Activated T-cell treated with anti-CD3 and anti-CD28 coated beads, Interleukin-2, amount 50 U/mL, for 24 hours (primary cell): Measurements from ENCODE around the gene UMODL1.

Experiments used
- DNase-seq: peaks from one replicate; pipeline ENCODE4 v3.0.0-alpha.2; 2020
- H3K27ac Mint-ChIP-seq: 2 replicates; pipeline ENCODE4 v1.8.0; 2020; ENCODE audit warnings: mild to moderate bottlenecking, mixed read lengths
- H3K27me3 Mint-ChIP-seq: 2 replicates; pipeline ENCODE4 v1.8.0; 2020; ENCODE audit warnings: mixed read lengths
- H3K36me3 Mint-ChIP-seq: 2 replicates; pipeline ENCODE4 v1.8.0; 2020; ENCODE audit warnings: low read depth, mixed read lengths
- H3K4me1 Mint-ChIP-seq: 2 replicates; pipeline ENCODE4 v1.8.0; 2020; ENCODE audit warnings: low read depth, mixed read lengths
- H3K4me3 Mint-ChIP-seq: 2 replicates; pipeline ENCODE4 v1.8.0; 2020; ENCODE audit warnings: mild to moderate bottlenecking, moderate library complexity, mixed read lengths
- H3K9me3 Mint-ChIP-seq: 2 replicates; pipeline ENCODE4 v1.8.0; 2020; ENCODE audit warnings: mixed read lengths

UMODL1 gene

GRCh38 chr21:42140196-42140934 lies 69.2 kb downstream of the UMODL1 start:
- Mint-ChIP-seq H3K4me3 (no peak overlapping the region), H3K27ac (no peak overlapping the region), H3K4me1 (peaks cover 16% of the 10 kb centered on the region), H3K27me3 (no peaks in the 10 kb centered on the region), H3K9me3 (no peaks in the 10 kb centered on the region), H3K36me3 (no peaks in the 10 kb centered on the region)
- DNase-seq = no peak

- DNase-seq = no peak
- H3K4me3 Mint-ChIP-seq = no peak overlapping the region
- peaks cover 21% of the 10 kb centered on the region for H3K4me1 Mint-ChIP-seq
- no peaks in the 10 kb centered on the region for H3K9me3 Mint-ChIP-seq
- H3K27me3 Mint-ChIP-seq = no peaks in the 10 kb centered on the region
- no peak overlapping the region for H3K27ac Mint-ChIP-seq
- no peaks in the 10 kb centered on the region for H3K36me3 Mint-ChIP-seq
Measured at GRCh38 chr21:42141643-42142042, 70.5 kb downstream of the UMODL1 start.

GRCh38 chr21:42142141-42142540 lies 71.0 kb downstream of the UMODL1 start:
- DNase-seq = no peak
- no peak overlapping the region for H3K27ac Mint-ChIP-seq
- H3K9me3 Mint-ChIP-seq = no peaks in the 10 kb centered on the region
- H3K4me1 Mint-ChIP-seq = peaks cover 21% of the 10 kb centered on the region
- H3K27me3 Mint-ChIP-seq = no peaks in the 10 kb centered on the region
- no peak overlapping the region for H3K4me3 Mint-ChIP-seq
- H3K36me3 Mint-ChIP-seq = no peaks in the 10 kb centered on the region

GRCh38 chr21:42142627-42143026 lies 71.5 kb downstream of the UMODL1 start:
- Mint-ChIP-seq H3K4me1 (peaks cover 17% of the 10 kb centered on the region), H3K27ac (no peak overlapping the region), H3K36me3 (no peaks in the 10 kb centered on the region), H3K9me3 (no peaks in the 10 kb centered on the region), H3K27me3 (no peaks in the 10 kb centered on the region), H3K4me3 (no peak overlapping the region)
- DNase-seq = no peak

GRCh38 chr21:42143111-42143510 lies 72.0 kb downstream of the UMODL1 start:
- peaks cover 12% of the 10 kb centered on the region for H3K4me1 Mint-ChIP-seq

GRCh38 chr21:42144221-42144620 lies 73.1 kb downstream of the UMODL1 start:
- no peaks in the 10 kb centered on the region for H3K27me3 Mint-ChIP-seq
- no peaks in the 10 kb centered on the region for H3K9me3 Mint-ChIP-seq
- H3K4me1 Mint-ChIP-seq = peaks cover 10% of the 10 kb centered on the region
- H3K27ac Mint-ChIP-seq = no peak overlapping the region
- DNase-seq = no peak
- no peaks in the 10 kb centered on the region for H3K36me3 Mint-ChIP-seq
- H3K4me3 Mint-ChIP-seq = no peak overlapping the region

More at GRCh38 chr21:42143111-42143510, 72.0 kb downstream of the UMODL1 start:
- DNase-seq = no peak
- no peak overlapping the region for H3K27ac Mint-ChIP-seq
- H3K36me3 Mint-ChIP-seq = no peaks in the 10 kb centered on the region
- H3K4me3 Mint-ChIP-seq = no peak overlapping the region
- no peaks in the 10 kb centered on the region for H3K27me3 Mint-ChIP-seq
- no peaks in the 10 kb centered on the region for H3K9me3 Mint-ChIP-seq

GRCh38 chr21:42144679-42145568 lies 73.8 kb downstream of the UMODL1 start:
- Mint-ChIP-seq H3K36me3 (no peaks in the 10 kb centered on the region), H3K4me3 (no peak overlapping the region), H3K9me3 (no peaks in the 10 kb centered on the region), H3K4me1 (peaks cover 10% of the 10 kb centered on the region), H3K27me3 (no peaks in the 10 kb centered on the region), H3K27ac (no peak overlapping the region)
- DNase-seq = no peak

- H3K4me3 Mint-ChIP-seq = no peak overlapping the region
- H3K4me1 Mint-ChIP-seq = peaks cover 10% of the 10 kb centered on the region
- H3K9me3 Mint-ChIP-seq = no peaks in the 10 kb centered on the region
- no peak overlapping the region for H3K27ac Mint-ChIP-seq
- H3K27me3 Mint-ChIP-seq = no peaks in the 10 kb centered on the region
- H3K36me3 Mint-ChIP-seq = no peaks in the 10 kb centered on the region
- DNase-seq = peak; percentile 73
Measured at GRCh38 chr21:42145569-42146272, 74.6 kb downstream of the UMODL1 start.

GRCh38 chr21:42146273-42146805 lies 75.2 kb downstream of the UMODL1 start:
- H3K4me1 Mint-ChIP-seq = peaks cover 10% of the 10 kb centered on the region
- no peak for DNase-seq
- no peaks in the 10 kb centered on the region for H3K9me3 Mint-ChIP-seq
- no peaks in the 10 kb centered on the region for H3K36me3 Mint-ChIP-seq
- no peaks in the 10 kb centered on the region for H3K27me3 Mint-ChIP-seq
- no peak overlapping the region for H3K4me3 Mint-ChIP-seq
- H3K27ac Mint-ChIP-seq = no peak overlapping the region

GRCh38 chr21:42146821-42147220 lies 75.7 kb downstream of the UMODL1 start:
- peak; percentile 28 for DNase-seq
- peaks cover 10% of the 10 kb centered on the region for H3K4me1 Mint-ChIP-seq
- H3K27me3 Mint-ChIP-seq = no peaks in the 10 kb centered on the region
- H3K36me3 Mint-ChIP-seq = no peaks in the 10 kb centered on the region
- no peaks in the 10 kb centered on the region for H3K9me3 Mint-ChIP-seq
- no peak overlapping the region for H3K4me3 Mint-ChIP-seq
- no peak overlapping the region for H3K27ac Mint-ChIP-seq

- Mint-ChIP-seq H3K27me3 (no peaks in the 10 kb centered on the region), H3K4me1 (peaks cover 8% of the 10 kb centered on the region), H3K36me3 (no peaks in the 10 kb centered on the region), H3K4me3 (no peak overlapping the region), H3K27ac (no peak overlapping the region), H3K9me3 (no peaks in the 10 kb centered on the region)
- DNase-seq = peak; percentile 23
Measured at GRCh38 chr21:42147386-42148020, 76.4 kb downstream of the UMODL1 start.

GRCh38 chr21:42148097-42148496 lies 77.0 kb downstream of the UMODL1 start:
- no peak for DNase-seq
- H3K27me3 Mint-ChIP-seq = no peaks in the 10 kb centered on the region

GRCh38 chr21:42148584-42148983 lies 77.5 kb downstream of the UMODL1 start:
- H3K27me3 Mint-ChIP-seq = no peaks in the 10 kb centered on the region
- H3K9me3 Mint-ChIP-seq = no peaks in the 10 kb centered on the region
- H3K27ac Mint-ChIP-seq = no peak overlapping the region
- H3K4me3 Mint-ChIP-seq = no peak overlapping the region
- no peaks in the 10 kb centered on the region for H3K36me3 Mint-ChIP-seq
- peak; percentile 11 for DNase-seq
- peaks cover 7% of the 10 kb centered on the region for H3K4me1 Mint-ChIP-seq

More at GRCh38 chr21:42148097-42148496, 77.0 kb downstream of the UMODL1 start:
- Mint-ChIP-seq H3K4me3 (no peak overlapping the region), H3K4me1 (peaks cover 7% of the 10 kb centered on the region), H3K27ac (no peak overlapping the region), H3K9me3 (no peaks in the 10 kb centered on the region), H3K36me3 (no peaks in the 10 kb centered on the region)
